ENCODE results near the gene ARMC2.
"Not testable (repeated sequence)": the region's sequence is repeated elsewhere in the genome, so short reads cannot be mapped to it uniquely, and the experiment has no call there.

The ARMC2 gene

GRCh38 chr6:108835218-108835850 is 12.9 kb upstream of the ARMC2 start:
- DNase-seq = peak; percentile 87

GRCh38 chr6:108836061-108836460 is 12.2 kb upstream of the ARMC2 start:
- no peak for DNase-seq

- DNase-seq = peak; percentile 38
Observed at GRCh38 chr6:108837236-108837971, 10.8 kb upstream of the ARMC2 start.

GRCh38 chr6:108838101-108838717 is 10.0 kb upstream of the ARMC2 start:
- peak; percentile 49 for DNase-seq

GRCh38 chr6:108839083-108839642 is 9.1 kb upstream of the ARMC2 start:
- DNase-seq = no peak

- no peak for DNase-seq
Observed at GRCh38 chr6:108840919-108841318, 7.3 kb upstream of the ARMC2 start.

GRCh38 chr6:108841377-108841855 is 6.8 kb upstream of the ARMC2 start:
- no peak for DNase-seq

GRCh38 chr6:108844135-108844534 is 4.1 kb upstream of the ARMC2 start:
- no peak for DNase-seq

GRCh38 chr6:108845145-108845544 is 3.1 kb upstream of the ARMC2 start:
- DNase-seq = no peak

- no peak for DNase-seq
Observed at GRCh38 chr6:108846101-108846500, 2.1 kb upstream of the ARMC2 start.

GRCh38 chr6:108846628-108847027 is 1.6 kb upstream of the ARMC2 start:
- DNase-seq = no peak

- DNase-seq = no peak
Observed at GRCh38 chr6:108847738-108848115, 495 bp upstream of the ARMC2 start.

- no peak for DNase-seq
Observed at GRCh38 chr6:108850669-108851465, 2.6 kb downstream of the ARMC2 start.

GRCh38 chr6:108851756-108852155 is 3.5 kb downstream of the ARMC2 start:
- no peak for DNase-seq

GRCh38 chr6:108853077-108853476 is 4.9 kb downstream of the ARMC2 start:
- no peak for DNase-seq

GRCh38 chr6:108862479-108863191 is 14.4 kb downstream of the ARMC2 start:
- peak; percentile 91 for DNase-seq

- DNase-seq = not testable (repeated sequence)
Observed at GRCh38 chr6:108865751-108866286, 17.6 kb downstream of the ARMC2 start.

- no peak for DNase-seq
Observed at GRCh38 chr6:108866798-108867197, 18.6 kb downstream of the ARMC2 start.

GRCh38 chr6:108868647-108869046 is 20.4 kb downstream of the ARMC2 start:
- no peak for DNase-seq

GRCh38 chr6:108869876-108870275 is 21.7 kb downstream of the ARMC2 start:
- no peak for DNase-seq

GRCh38 chr6:108870357-108870756 is 22.1 kb downstream of the ARMC2 start:
- DNase-seq = no peak

- DNase-seq = no peak
Observed at GRCh38 chr6:108872141-108872557, 23.9 kb downstream of the ARMC2 start.
